Stimulated activated effector memory CD8-positive, alpha-beta T cell treated with anti-CD3 and anti-CD28 coated beads, Interleukin-12 subunit alpha, Interleukin-12 subunit beta, amount 100 ng/mL, for 72 hours (primary cell): ENCODE measurements around the gene BRINP2.

Experiments used
- ATAC-seq: fragments of 150-1000 bp; cut with Tn5 transposase; 2 replicates; pipeline ENCODE4 v1.10.0; 2021
- DNase-seq, 2 donors: peaks; one replicate each; pipeline ENCODE4 v3.0.0; 2021 to 2022; ENCODE audit warnings: low spot score in 2 of 2
- H3K27ac Mint-ChIP-seq: one replicate; pipeline ENCODE4 v1.8.0; 2022; ENCODE audit warnings: mild to moderate bottlenecking, mixed read lengths
- H3K36me3 Mint-ChIP-seq: one replicate; pipeline ENCODE4 v1.8.0; 2022; ENCODE audit warnings: mild to moderate bottlenecking, mixed read lengths
- H3K4me1 Mint-ChIP-seq: one replicate; pipeline ENCODE4 v1.8.0; 2022; ENCODE audit warnings: mixed read lengths
- H3K4me3 Mint-ChIP-seq: one replicate; pipeline ENCODE4 v1.8.0; 2022; ENCODE audit warnings: mild to moderate bottlenecking, mixed read lengths
- H3K9me3 Mint-ChIP-seq: one replicate; pipeline ENCODE4 v1.8.0; 2022; ENCODE audit warnings: mixed read lengths

The BRINP2 gene

GRCh38 chr1:177229781-177230180 is 59.0 kb downstream of the BRINP2 start:
- Mint-ChIP-seq H3K27ac (no peak overlapping the region), H3K9me3 (peaks cover 3% of the 10 kb centered on the region), H3K36me3 (no peaks in the 10 kb centered on the region), H3K4me3 (no peak overlapping the region), H3K4me1 (no peaks in the 10 kb centered on the region)
- DNase-seq (no peak), ATAC-seq (no peak)

DNA sequence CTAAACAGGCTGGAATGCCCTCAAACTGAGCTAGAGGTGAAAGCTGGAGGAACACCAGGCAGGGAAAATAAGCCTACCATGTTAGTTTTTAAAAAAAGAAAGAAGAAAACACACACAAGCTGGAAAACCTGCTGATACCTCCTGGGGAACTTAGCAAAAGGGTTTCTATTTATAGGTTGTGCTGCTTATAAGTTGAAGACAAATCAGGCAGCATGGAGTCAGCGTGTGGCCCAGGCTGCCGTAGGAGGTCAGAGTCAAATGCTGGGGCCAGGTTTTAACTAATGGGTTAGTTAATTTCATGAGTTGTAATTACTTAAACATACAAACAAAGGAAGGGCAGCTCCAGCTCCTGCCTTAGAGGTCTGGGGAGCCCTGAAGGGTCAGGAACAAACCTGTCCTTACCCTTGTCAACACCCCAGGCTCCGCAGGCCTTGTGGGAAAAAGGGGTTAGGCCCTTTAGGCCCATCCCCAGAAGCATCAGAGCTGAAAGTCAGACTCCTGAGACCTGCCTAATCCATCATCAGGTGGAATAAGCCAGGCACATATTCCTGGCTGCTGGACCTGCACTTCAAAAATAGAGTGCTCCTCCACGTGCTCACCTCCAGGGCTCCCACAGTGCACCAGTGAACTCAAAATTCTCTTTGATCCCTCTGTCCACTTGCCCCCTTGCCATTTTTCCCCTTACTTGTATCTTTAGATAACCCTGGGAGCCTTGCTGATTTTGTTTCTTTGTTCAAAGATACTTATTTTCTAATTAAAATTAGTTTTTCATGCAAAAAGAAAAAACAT is 59.7 kb downstream of the BRINP2 start:
- Mint-ChIP-seq H3K9me3 (peaks cover 6% of the 10 kb centered on the region), H3K4me1 (no peaks in the 10 kb centered on the region), H3K27ac (no peak overlapping the region), H3K36me3 (no peaks in the 10 kb centered on the region), H3K4me3 (no peak overlapping the region)
- ATAC-seq: no peak
- DNase-seq: no peak

DNA sequence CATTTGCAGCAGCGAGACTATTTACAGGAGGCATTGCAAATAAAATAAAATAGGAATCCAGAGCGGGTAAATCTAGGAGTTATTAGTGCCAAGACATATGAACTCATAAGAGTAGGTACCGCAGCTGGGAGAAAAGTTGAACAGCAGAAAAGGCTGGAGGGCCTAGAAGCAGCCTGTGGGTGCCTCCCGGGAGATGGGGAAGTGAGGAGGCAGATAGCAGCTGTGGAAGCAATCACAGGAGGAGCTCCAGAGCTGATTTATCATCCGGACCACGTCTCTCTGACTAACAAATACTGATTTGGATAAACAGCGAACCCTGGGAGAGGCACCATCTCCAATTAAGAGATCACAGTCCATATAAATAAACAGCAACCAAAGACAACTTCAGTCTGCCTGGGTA is 64.6 kb downstream of the BRINP2 start:
- Mint-ChIP-seq H3K4me1 (no peaks in the 10 kb centered on the region), H3K36me3 (no peaks in the 10 kb centered on the region)
- ATAC-seq: no peak

DNA sequence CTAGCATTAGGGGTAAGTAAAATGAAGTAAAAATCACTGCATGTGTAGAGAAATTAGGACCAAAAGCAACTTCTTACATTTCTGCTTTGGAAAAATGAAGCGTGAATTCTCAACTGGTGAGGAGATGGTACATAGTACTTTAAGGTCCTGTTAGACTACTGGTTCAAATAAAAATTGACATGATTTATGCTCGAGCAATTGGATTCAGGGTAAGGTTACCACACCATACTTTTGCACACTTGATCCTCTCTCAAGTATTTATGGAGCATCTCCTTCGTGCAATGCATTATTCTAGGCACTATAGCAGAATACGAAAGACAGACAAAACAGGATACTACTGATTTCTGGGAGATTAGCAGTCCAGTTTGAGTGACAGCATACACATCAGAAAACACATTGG is 66.2 kb downstream of the BRINP2 start:
- no peaks in the 10 kb centered on the region for H3K4me1 Mint-ChIP-seq

More for the DNA sequence above, 64.6 kb downstream of the BRINP2 start:
- Mint-ChIP-seq H3K27ac (no peak overlapping the region), H3K9me3 (peaks cover 6% of the 10 kb centered on the region), H3K4me3 (no peak overlapping the region)
- no peak for DNase-seq

DNA sequence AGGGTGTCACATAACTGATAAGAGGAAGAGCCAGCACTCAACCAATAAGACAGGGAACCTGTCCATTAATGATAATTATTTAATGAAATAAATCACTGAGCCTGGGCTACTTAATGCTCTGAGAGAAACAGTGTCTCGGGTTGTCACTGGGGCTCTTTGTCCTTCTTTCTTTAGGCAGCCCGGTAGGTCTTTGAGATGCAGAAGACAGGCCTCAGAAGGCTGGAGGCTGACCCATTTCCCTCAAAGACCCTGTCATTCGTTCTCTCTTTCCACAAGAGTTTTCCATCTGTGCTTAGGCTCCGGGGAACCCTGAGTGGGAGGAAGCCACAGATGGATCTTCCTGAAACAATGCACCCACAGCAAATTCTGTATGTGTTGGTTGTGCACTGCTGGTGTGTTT is 68.2 kb downstream of the BRINP2 start:
- ATAC-seq (no peak), DNase-seq (no peak)
- Mint-ChIP-seq H3K9me3 (peaks cover 17% of the 10 kb centered on the region), H3K36me3 (no peaks in the 10 kb centered on the region), H3K4me3 (no peak overlapping the region), H3K27ac (no peak overlapping the region), H3K4me1 (no peaks in the 10 kb centered on the region)

More for the DNA sequence above, 66.2 kb downstream of the BRINP2 start:
- ATAC-seq (no peak), DNase-seq (no peak)
- Mint-ChIP-seq H3K36me3 (no peaks in the 10 kb centered on the region), H3K27ac (no peak overlapping the region), H3K4me3 (no peak overlapping the region), H3K9me3 (peaks cover 10% of the 10 kb centered on the region)

- no peak for DNase-seq
- H3K4me1 Mint-ChIP-seq: no peaks in the 10 kb centered on the region
Measured at GRCh38 chr1:177239792-177240191, 69.0 kb downstream of the BRINP2 start.

GRCh38 chr1:177243773-177244172 is 73.0 kb downstream of the BRINP2 start:
- DNase-seq (no peak), ATAC-seq (no peak)
- H3K27ac Mint-ChIP-seq: no peak overlapping the region
- H3K9me3 Mint-ChIP-seq: peaks cover 11% of the 10 kb centered on the region
- no peaks in the 10 kb centered on the region for H3K4me1 Mint-ChIP-seq
- no peak overlapping the region for H3K4me3 Mint-ChIP-seq
- H3K36me3 Mint-ChIP-seq: no peaks in the 10 kb centered on the region

More at GRCh38 chr1:177239792-177240191, 69.0 kb downstream of the BRINP2 start:
- Mint-ChIP-seq H3K36me3 (no peaks in the 10 kb centered on the region), H3K4me3 (no peak overlapping the region), H3K27ac (no peak overlapping the region), H3K9me3 (peaks cover 14% of the 10 kb centered on the region)
- no peak for ATAC-seq

DNA sequence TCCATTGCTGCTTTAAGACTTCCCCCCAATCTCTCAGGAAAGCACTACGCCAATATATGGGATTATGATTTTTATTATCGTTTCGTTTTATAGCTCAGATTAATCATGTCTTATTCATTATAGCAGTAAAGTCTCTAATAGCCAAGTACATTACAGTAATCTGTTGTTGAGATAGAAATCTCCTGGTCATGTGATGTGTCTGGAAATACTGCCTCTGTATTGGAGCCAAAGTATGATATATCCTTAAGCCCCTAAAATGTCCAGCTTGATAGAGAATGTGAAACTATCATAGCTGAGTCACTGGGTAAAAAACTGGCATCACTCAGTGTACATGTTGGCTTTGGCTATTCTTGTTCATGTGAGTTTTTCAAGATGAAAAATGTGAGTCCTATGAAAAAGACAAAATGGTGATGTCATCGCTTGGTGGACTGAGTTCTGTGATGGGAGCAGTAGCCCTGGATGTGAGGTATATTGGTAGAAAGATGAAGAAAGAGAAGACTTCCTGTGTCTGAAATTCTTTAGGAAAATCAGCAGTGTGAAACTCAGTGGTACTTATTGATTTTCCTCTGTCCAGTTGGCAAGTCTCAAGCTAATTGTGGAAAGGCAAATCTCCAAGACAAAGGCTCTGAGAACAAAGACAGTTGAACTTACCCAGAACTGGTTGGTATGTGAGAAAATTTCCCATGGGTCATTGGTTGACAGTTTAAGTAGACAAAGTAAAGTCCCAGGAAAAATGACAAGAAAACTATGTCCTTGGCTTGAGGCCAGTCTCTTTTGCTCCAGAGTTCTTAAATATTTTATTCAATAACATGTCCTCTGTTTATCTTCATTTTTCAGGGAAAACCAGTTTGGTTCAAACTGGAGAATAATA is 76.2 kb downstream of the BRINP2 start:
- no peaks in the 10 kb centered on the region for H3K4me1 Mint-ChIP-seq
- H3K4me3 Mint-ChIP-seq: no peak overlapping the region
- DNase-seq: no peak
- H3K36me3 Mint-ChIP-seq: no peaks in the 10 kb centered on the region
- no peak for ATAC-seq
- H3K9me3 Mint-ChIP-seq: peaks cover 7% of the 10 kb centered on the region
- H3K27ac Mint-ChIP-seq: no peak overlapping the region

- DNase-seq: no peak
- no peak overlapping the region for H3K27ac Mint-ChIP-seq
- peaks cover 2% of the 10 kb centered on the region for H3K9me3 Mint-ChIP-seq
Measured at GRCh38 chr1:177247623-177248176, 76.9 kb downstream of the BRINP2 start.

DNA sequence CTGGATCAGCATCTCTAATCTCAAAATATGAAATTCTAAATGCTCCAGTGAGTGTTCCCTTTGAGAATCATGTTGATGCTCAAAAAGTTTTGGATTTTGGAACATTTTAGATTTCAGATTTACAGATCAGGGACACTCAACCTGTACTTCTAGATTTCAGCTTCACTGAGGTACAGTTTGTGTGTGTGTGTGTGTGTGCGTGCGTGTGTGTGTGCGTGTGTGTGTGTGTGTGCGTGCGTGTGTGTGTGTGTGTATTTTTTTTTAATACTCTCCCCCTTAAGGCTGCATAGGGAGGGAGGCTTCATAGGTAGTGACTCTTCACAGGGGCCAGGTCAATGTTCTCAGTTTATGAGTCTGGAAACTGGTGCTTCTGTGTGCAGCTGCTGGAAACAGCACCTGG is 77.5 kb downstream of the BRINP2 start:
- no peaks in the 10 kb centered on the region for H3K4me1 Mint-ChIP-seq
- peaks cover 2% of the 10 kb centered on the region for H3K9me3 Mint-ChIP-seq
- H3K4me3 Mint-ChIP-seq: no peak overlapping the region
- DNase-seq (no peak), ATAC-seq (no peak)
- H3K36me3 Mint-ChIP-seq: no peaks in the 10 kb centered on the region
- H3K27ac Mint-ChIP-seq: no peak overlapping the region

More at GRCh38 chr1:177247623-177248176, 76.9 kb downstream of the BRINP2 start:
- Mint-ChIP-seq H3K4me3 (no peak overlapping the region), H3K4me1 (no peaks in the 10 kb centered on the region), H3K36me3 (no peaks in the 10 kb centered on the region)
- no peak for ATAC-seq

DNA sequence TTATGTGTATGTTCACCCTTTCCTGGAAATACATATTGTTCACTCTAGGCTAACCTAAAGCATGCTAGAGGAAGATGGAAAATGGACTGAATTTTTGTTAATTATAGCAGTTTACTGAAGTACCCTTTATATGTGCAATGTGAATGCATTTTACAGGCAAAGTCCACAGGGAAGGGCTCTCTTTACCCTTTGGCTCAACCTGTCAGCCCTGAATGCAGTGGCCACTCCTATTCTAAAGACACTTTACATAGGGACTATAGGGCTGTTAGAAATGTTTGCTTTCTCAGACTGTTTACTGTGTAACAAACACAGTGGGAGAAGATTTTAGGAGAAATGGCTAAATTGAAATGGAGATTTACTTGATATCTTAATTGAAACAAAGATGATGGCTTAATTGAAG is 78.5 kb downstream of the BRINP2 start:
- Mint-ChIP-seq H3K4me3 (no peak overlapping the region), H3K9me3 (peaks cover 2% of the 10 kb centered on the region), H3K4me1 (no peaks in the 10 kb centered on the region), H3K36me3 (no peaks in the 10 kb centered on the region), H3K27ac (no peak overlapping the region)
- no peak for DNase-seq
- ATAC-seq: no peak

GRCh38 chr1:177252877-177253276 is 82.1 kb downstream of the BRINP2 start:
- Mint-ChIP-seq H3K4me3 (no peak overlapping the region), H3K4me1 (no peaks in the 10 kb centered on the region), H3K9me3 (peaks cover 5% of the 10 kb centered on the region), H3K36me3 (no peaks in the 10 kb centered on the region), H3K27ac (no peak overlapping the region)
- no peak for ATAC-seq
- DNase-seq: no peak

- Mint-ChIP-seq H3K9me3 (peaks cover 5% of the 10 kb centered on the region), H3K36me3 (no peaks in the 10 kb centered on the region), H3K27ac (no peak overlapping the region), H3K4me3 (no peak overlapping the region), H3K4me1 (no peaks in the 10 kb centered on the region)
- ATAC-seq: no peak
- DNase-seq: no peak
Measured at GRCh38 chr1:177255411-177255810, 84.7 kb downstream of the BRINP2 start.

GRCh38 chr1:177256153-177257075 is 85.7 kb downstream of the BRINP2 start:
- Mint-ChIP-seq H3K36me3 (no peaks in the 10 kb centered on the region), H3K9me3 (peaks cover 5% of the 10 kb centered on the region), H3K4me3 (no peak overlapping the region), H3K27ac (no peak overlapping the region), H3K4me1 (no peaks in the 10 kb centered on the region)
- DNase-seq (no peak), ATAC-seq (no peak)

DNA sequence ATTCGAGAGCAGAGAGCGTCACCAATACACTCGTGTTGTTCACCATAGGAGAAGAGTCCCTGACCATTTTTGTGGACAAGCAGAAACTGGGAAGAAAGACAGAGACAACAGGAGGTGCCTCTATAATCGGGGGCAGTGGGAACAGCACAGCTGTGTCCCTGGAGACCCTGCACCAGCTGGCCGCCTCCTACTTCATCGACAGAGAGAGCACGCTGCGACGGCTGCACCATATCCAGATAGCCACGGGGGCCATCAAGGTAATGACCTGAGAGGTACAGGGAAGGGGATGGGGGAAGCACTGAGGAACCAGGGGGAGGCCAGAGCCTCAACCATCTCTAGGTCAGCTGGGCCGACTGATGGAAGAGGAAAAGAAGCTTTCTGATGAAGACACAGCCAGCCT is 86.4 kb downstream of the BRINP2 start:
- H3K36me3 Mint-ChIP-seq: no peaks in the 10 kb centered on the region
- no peak overlapping the region for H3K4me3 Mint-ChIP-seq
- H3K9me3 Mint-ChIP-seq: peaks cover 5% of the 10 kb centered on the region
- no peak for ATAC-seq
- H3K4me1 Mint-ChIP-seq: no peaks in the 10 kb centered on the region
- DNase-seq: no peak
- no peak overlapping the region for H3K27ac Mint-ChIP-seq
